Neural cell (in vitro differentiated cells): ENCODE data around the gene B4GALNT3. TPM values are rescaled to one million over a fixed set of nuclear protein-coding genes. Genes with fewer than 3 reads are reported as not detected.

Experiments
- H2AFZ ChIP-seq: fragments of 200-600, 300-800 bp; sonication (generic), shearing (Covaris generic); 2 replicates; pipeline ENCODE4 v1.6.0; 2014; ENCODE audit warnings: low read depth, mild to moderate bottlenecking, antibody characterized with exemption, low read length, moderate library complexity
- H3F3A ChIP-seq: fragments of 200-600 bp; shearing (Covaris generic); 2 replicates; pipeline ENCODE4 v1.6.1; 2016; ENCODE audit warnings: mild to moderate bottlenecking, moderate library complexity, mixed read lengths, antibody characterized with exemption, low read length; ENCODE audit not compliant: insufficient read depth, poor library complexity, severe bottlenecking
- H3K27ac ChIP-seq: fragments of 200-600, 300-800 bp; sonication (generic), shearing (Covaris generic); 2 replicates; pipeline ENCODE4 v1.5.1; 2014; ENCODE audit warnings: mild to moderate bottlenecking, low read length, moderate library complexity
- H3K27me3 ChIP-seq: fragments of 300-800, 200-600 bp; sonication (generic), shearing (Covaris generic); 2 replicates; pipeline ENCODE4 v1.6.0; 2014; ENCODE audit warnings: mild to moderate bottlenecking, low read depth, low read length, moderate library complexity; ENCODE audit not compliant: insufficient read depth
- H3K36me3 ChIP-seq: fragments of 300-800, 200-600 bp; sonication (generic), shearing (Covaris generic); 2 replicates; pipeline ENCODE4 v1.5.1; 2014; ENCODE audit warnings: mild to moderate bottlenecking, antibody characterized with exemption, low read length, moderate library complexity; ENCODE audit not compliant: insufficient read depth
- H3K4me2 ChIP-seq: fragments of 300-800, 200-600 bp; sonication (generic), shearing (Covaris generic); 2 replicates; pipeline ENCODE4 v1.6.0; 2014; ENCODE audit warnings: mild to moderate bottlenecking, low read length
- H3K4me3 ChIP-seq: fragments of 300-800, 200-600 bp; sonication (generic), shearing (Covaris generic); 2 replicates; pipeline ENCODE4 v1.5.1; 2014; ENCODE audit warnings: mild to moderate bottlenecking, low read length, moderate library complexity
- H3K79me2 ChIP-seq: fragments of 200-600 bp; shearing (Covaris generic); replicated peaks from 2 replicates; pipeline ENCODE4 v1.6.0; 2014; ENCODE audit warnings: mild to moderate bottlenecking, low read length, moderate library complexity; ENCODE audit not compliant: insufficient read depth
- H3K9ac ChIP-seq: fragments of 300-800, 200-600 bp; sonication (generic), shearing (Covaris generic); 2 replicates; pipeline ENCODE4 v1.6.1; 2016; ENCODE audit warnings: mild to moderate bottlenecking, low read length, mixed read lengths
- H3K9me2 ChIP-seq: fragments of 200-600 bp; shearing (Covaris generic); 2 replicates; pipeline ENCODE4 v1.6.1; 2016; ENCODE audit warnings: mild to moderate bottlenecking, low read length, mixed read lengths; ENCODE audit not compliant: insufficient read depth
- H3K9me3 ChIP-seq: fragments of 200-600, 300-800 bp; sonication (generic), shearing (Covaris generic); 2 replicates; pipeline ENCODE4 v1.6.1; 2016; ENCODE audit warnings: mild to moderate bottlenecking, mixed run types, low read length, moderate library complexity, mixed read lengths
- H4K20me1 ChIP-seq: fragments of 200-600 bp; shearing (Covaris generic); 2 replicates; pipeline ENCODE4 v1.6.1; 2016; ENCODE audit warnings: mild to moderate bottlenecking, mixed run types; ENCODE audit not compliant: insufficient read depth
- CTCF ChIP-seq: fragments of 450-650 bp; IDR thresholded peaks from 2 replicates; pipeline ENCODE4 v1.5.1; 2014; ENCODE audit warnings: antibody characterized with exemption, mild to moderate bottlenecking, moderate library complexity; ENCODE audit not compliant: poor library complexity, severe bottlenecking
- EP300 ChIP-seq: fragments of 450-650 bp; conservative IDR thresholded peaks from 2 replicates; pipeline ENCODE4 v1.6.1; 2014; ENCODE audit warnings: antibody characterized with exemption, mild to moderate bottlenecking, moderate library complexity; ENCODE audit not compliant: poor library complexity, severe bottlenecking
- EZH2 ChIP-seq: fragments of 200-600, 300-800 bp; shearing (Covaris generic), sonication (generic); IDR thresholded peaks from 2 replicates; pipeline ENCODE4 v1.6.1; 2014; ENCODE audit warnings: antibody characterized with exemption, low read length, borderline replicate concordance, mild to moderate bottlenecking; ENCODE audit not compliant: insufficient read depth, poor library complexity, severe bottlenecking
- MXI1 ChIP-seq: fragments of 450-650 bp; conservative IDR thresholded peaks from 2 replicates; pipeline ENCODE4 v1.6.1; 2014; ENCODE audit warnings: antibody characterized with exemption, mild to moderate bottlenecking; ENCODE audit not compliant: poor library complexity, severe bottlenecking
- POLR2AphosphoS5 ChIP-seq: IDR thresholded peaks from 2 replicates; pipeline ENCODE4 v1.6.1; 2012
- RAD21 ChIP-seq: fragments of 450-650 bp; conservative IDR thresholded peaks from 2 replicates; pipeline ENCODE4 v1.6.1; 2014; ENCODE audit warnings: antibody characterized with exemption, mild to moderate bottlenecking, moderate library complexity
- REST ChIP-seq: IDR thresholded peaks from 2 replicates; pipeline ENCODE4 v1.6.1; 2012; ENCODE audit warnings: borderline replicate concordance
- SMC3 ChIP-seq: fragments of 450-650 bp; conservative IDR thresholded peaks from 2 replicates; pipeline ENCODE4 v1.6.1; 2014; ENCODE audit warnings: antibody characterized with exemption, mild to moderate bottlenecking, moderate library complexity; ENCODE audit not compliant: poor library complexity
- TAF1 ChIP-seq: IDR thresholded peaks from 2 replicates; pipeline ENCODE4 v1.6.1; 2012; ENCODE audit warnings: low read depth
- polyA plus RNA-seq: library from polyadenylated mRNA; depleted of rRNA; stranded (reverse); fragments of >200 nt; gene quantifications from 2 replicates; pipeline ENCODE4 v1.2.3, GENCODE V29; 2014

B4GALNT3 gene
- polyA plus RNA-seq, 1 donor from 2014 or later = 6.7 TPM

- no peak for TF ChIP-seq MXI1
- TF ChIP-seq RAD21 = no peak
- no peak for TF ChIP-seq POLR2AphosphoS5
- no peak for TF ChIP-seq EP300
- no peak for TF ChIP-seq SMC3
- TF ChIP-seq TAF1 = no peak
- TF ChIP-seq EZH2 = no peak
- TF ChIP-seq CTCF = no peak
- TF ChIP-seq REST = no peak
- Histone ChIP-seq H3F3A (no peaks in the 10 kb centered on the region), H3K79me2 (no peaks in the 10 kb centered on the region), H3K4me3 (no peak overlapping the region), H3K27me3 (no peaks in the 10 kb centered on the region), H4K20me1 (no peaks in the 10 kb centered on the region), H3K9me3 (no peaks in the 10 kb centered on the region), H3K36me3 (no peaks in the 10 kb centered on the region), H3K27ac (no peak overlapping the region), H3K4me2 (no peak overlapping the region), H3K9me2 (no peaks in the 10 kb centered on the region), H3K9ac (no peak overlapping the region), H2AFZ (no peak overlapping the region)
These were observed 145.2 kb downstream of the B4GALNT3 start for GRCh38 chr12:604956-605355.

GRCh38 chr12:607541-608001, 147.8 kb downstream of the B4GALNT3 start:
- Histone ChIP-seq H3K79me2 (no peaks in the 10 kb centered on the region), H3F3A (no peaks in the 10 kb centered on the region), H2AFZ (no peak overlapping the region), H3K27ac (no peak overlapping the region), H3K4me2 (no peak overlapping the region), H3K36me3 (no peaks in the 10 kb centered on the region), H3K9me3 (no peaks in the 10 kb centered on the region), H3K27me3 (no peaks in the 10 kb centered on the region), H3K9ac (no peak overlapping the region), H3K4me3 (no peak overlapping the region), H4K20me1 (no peaks in the 10 kb centered on the region), H3K9me2 (no peaks in the 10 kb centered on the region)
- no peak for TF ChIP-seq MXI1
- TF ChIP-seq POLR2AphosphoS5 = no peak
- TF ChIP-seq EZH2 = no peak
- no peak for TF ChIP-seq EP300
- no peak for TF ChIP-seq REST
- TF ChIP-seq RAD21 = no peak
- no peak for TF ChIP-seq CTCF
- TF ChIP-seq TAF1 = no peak
- TF ChIP-seq SMC3 = no peak
